GM23338 (cell line): ENCODE results near the gene OTP. TPM values are rescaled to one million over a fixed set of nuclear protein-coding genes. Genes with fewer than 3 reads are reported as not detected.

ENCODE experiments used
- ATAC-seq: fragments of 200-7000 bp; cut with Tn5 transposase; 3 replicates; pipeline ENCODE4 v1.9.1; 2020
- DNase-seq: peaks from one replicate; pipeline ENCODE4 v3.0.0-alpha.2; 2015; ENCODE audit warnings: low spot score
- H2AFZ ChIP-seq: fragments of 200-600 bp; sonication (generic); 2 replicates; pipeline ENCODE4 v1.8.0; 2016; ENCODE audit warnings: antibody characterized with exemption, mild to moderate bottlenecking, moderate library complexity
- H3F3A ChIP-seq: fragments of 200-600 bp; sonication (generic); replicated peaks from 2 replicates; pipeline ENCODE4 v1.8.0; 2017; ENCODE audit warnings: antibody characterized with exemption, mixed run types, low read depth
- H3K27ac ChIP-seq: fragments of 200-600 bp; sonication (generic); 2 replicates; pipeline ENCODE4 v1.6.1; 2016; ENCODE audit warnings: low read depth
- H3K27me3 ChIP-seq: fragments of 200-600 bp; sonication (generic); 2 replicates; pipeline ENCODE4 v1.8.0; 2016; ENCODE audit warnings: mild to moderate bottlenecking, mixed run types, moderate library complexity; ENCODE audit not compliant: insufficient read depth
- H3K36me3 ChIP-seq: fragments of 200-600 bp; sonication (generic); 2 replicates; pipeline ENCODE4 v1.8.0; 2016; ENCODE audit warnings: mild to moderate bottlenecking; ENCODE audit not compliant: insufficient read depth
- H3K4me1 ChIP-seq: fragments of 200-600 bp; sonication (generic); 2 replicates; pipeline ENCODE4 v1.8.0; 2016; ENCODE audit warnings: mild to moderate bottlenecking, moderate library complexity; ENCODE audit not compliant: insufficient read depth
- H3K4me2 ChIP-seq: fragments of 200-600 bp; sonication (generic); 2 replicates; pipeline ENCODE4 v1.7.1; 2017; ENCODE audit warnings: mixed run types
- H3K4me3 ChIP-seq: fragments of 200-600 bp; sonication (generic); 2 replicates; pipeline ENCODE4 v1.6.1; 2016; ENCODE audit warnings: mixed run types
- H3K79me2 ChIP-seq: fragments of 200-600 bp; sonication (generic); replicated peaks from 2 replicates; pipeline ENCODE4 v1.8.0; 2017; ENCODE audit warnings: mild to moderate bottlenecking; ENCODE audit not compliant: insufficient read depth
- H3K9me2 ChIP-seq: fragments of 200-600 bp; sonication (generic); 2 replicates; pipeline ENCODE4 v1.8.0; 2017; ENCODE audit not compliant: insufficient read depth
- H4K20me1 ChIP-seq: fragments of 200-600 bp; sonication (generic); replicated peaks from 2 replicates; pipeline ENCODE4 v1.8.0; 2017; ENCODE audit warnings: mild to moderate bottlenecking; ENCODE audit not compliant: insufficient read depth
- H3K27ac Mint-ChIP-seq: 2 replicates; pipeline ENCODE4 v1.8.0; 2020; ENCODE audit warnings: inconsistent platforms, mild to moderate bottlenecking, moderate library complexity, mixed read lengths
- H3K27me3 Mint-ChIP-seq: 3 replicates; pipeline ENCODE4 v1.8.0; 2022; ENCODE audit warnings: low read depth, mild to moderate bottlenecking, moderate library complexity, mixed read lengths, inconsistent platforms; ENCODE audit not compliant: insufficient read depth, poor library complexity
- H3K36me3 Mint-ChIP-seq: 3 replicates; pipeline ENCODE4 v1.8.0; 2021; ENCODE audit warnings: low read depth, mild to moderate bottlenecking, inconsistent platforms, moderate library complexity, mixed read lengths
- H3K4me1 Mint-ChIP-seq: 3 replicates; pipeline ENCODE4 v1.8.0; 2020; ENCODE audit warnings: mild to moderate bottlenecking, inconsistent platforms, mixed read lengths
- H3K4me3 Mint-ChIP-seq: 3 replicates; pipeline ENCODE4 v1.8.0; 2021; ENCODE audit warnings: moderate library complexity, mild to moderate bottlenecking, inconsistent platforms, mixed read lengths
- H3K9me3 Mint-ChIP-seq: 3 replicates; pipeline ENCODE4 v1.8.0; 2020; ENCODE audit warnings: moderate library complexity, mild to moderate bottlenecking, inconsistent platforms, mixed read lengths
- EZH2 ChIP-seq: fragments of 200-600 bp; sonication (generic); IDR thresholded peaks from one replicate; pipeline ENCODE4 v1.8.0; 2017; ENCODE audit warnings: antibody characterized with exemption, mild to moderate bottlenecking, low read depth; ENCODE audit not compliant: unreplicated experiment
- EZH2phosphoT487 ChIP-seq: fragments of 200-600 bp; sonication (generic); IDR thresholded peaks from one replicate; pipeline ENCODE4 v1.8.1; 2018; ENCODE audit warnings: antibody characterized with exemption; ENCODE audit not compliant: unreplicated experiment
- POLR2AphosphoS5 ChIP-seq: IDR thresholded peaks from 2 replicates; pipeline ENCODE4 v1.6.1; 2016; ENCODE audit warnings: antibody characterized with exemption, low read depth
- STAT1 ChIP-seq: IDR thresholded peaks from one replicate; pipeline ENCODE4 v1.6.1; 2016; ENCODE audit warnings: antibody characterized with exemption; ENCODE audit not compliant: unreplicated experiment
- polyA plus RNA-seq: library from polyadenylated mRNA; unstranded; fragments of >200 nt; fragmentation: Nextera tagmentation; extraction: Ambion mirVana; gene quantifications from 2 replicates; pipeline ENCODE4 v1.2.1, GENCODE V29; 2016
- total RNA-seq: library from RNA; depleted of rRNA; stranded (reverse); fragments of >200 nt; shearing (Covaris generic); gene quantifications from 2 replicates; pipeline ENCODE4 v1.2.3, GENCODE V29; 2014
- TF ChIP-seq, protein P1 (sequence below): fragments of 250-450 bp; sonication (Bioruptor Pico); IDR thresholded peaks from 2 replicates; pipeline ENCODE4 v1.5.0; 2020; ENCODE audit warnings: mild to moderate bottlenecking, moderate library complexity
- TF ChIP-seq, protein P2 (sequence below): IDR thresholded peaks from 2 replicates; pipeline ENCODE4 v1.6.1; 2016; ENCODE audit warnings: antibody characterized with exemption

Gene OTP
- total and polyA plus RNA-seq, 2 experiments from 2014 or later, result not detected

DNA sequence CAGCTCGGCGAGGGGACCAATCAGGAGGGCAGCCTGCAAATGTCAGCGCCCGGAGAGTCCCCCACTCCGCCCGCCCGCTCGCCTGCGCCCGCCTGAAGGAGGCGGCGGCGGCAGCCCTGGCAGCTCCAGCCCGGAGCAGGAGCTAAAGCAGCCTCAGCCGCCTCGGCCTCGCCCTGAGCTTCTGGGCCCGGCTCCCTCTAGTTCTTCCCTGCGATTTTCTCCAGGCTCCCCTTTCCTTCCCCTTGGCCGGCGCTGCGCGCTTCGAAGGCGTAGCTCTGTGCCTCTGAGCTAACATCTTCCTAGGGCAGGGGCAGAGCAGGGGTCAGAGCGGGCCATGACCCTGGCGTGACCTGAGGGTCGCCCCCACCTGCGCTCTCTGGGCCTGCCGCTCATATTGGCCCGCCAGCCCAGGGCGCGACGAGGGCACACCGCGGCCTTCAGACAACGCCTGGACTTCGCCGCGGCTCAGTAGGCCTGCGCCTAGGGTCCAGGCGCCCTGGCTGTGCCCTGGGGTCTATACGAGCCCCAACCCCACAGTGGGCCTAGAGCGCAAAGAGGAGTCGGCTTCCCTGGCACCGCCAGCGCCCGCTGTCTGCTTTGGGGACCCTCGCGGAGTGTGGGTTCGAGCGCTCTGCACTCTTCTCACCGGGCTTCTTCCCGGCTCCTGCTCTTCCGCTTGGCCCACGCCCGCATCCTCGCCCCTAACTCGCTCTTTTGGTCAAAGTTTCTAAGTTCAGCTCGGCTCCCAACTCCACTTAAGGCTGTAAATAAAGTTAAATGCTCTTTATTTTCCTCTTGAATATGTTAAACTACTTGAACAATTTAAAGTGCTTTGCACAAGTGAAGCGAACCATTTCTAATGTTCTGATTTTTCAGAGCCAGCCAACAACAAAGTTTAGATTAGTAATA, 504 bp upstream of the OTP start:
- TF ChIP-seq EZH2 (peak; percentile 45), STAT1 (no peak), EZH2phosphoT487 (peak; percentile 82)
- H2AFZ ChIP-seq, result no peak overlapping the region
- Mint-ChIP-seq H3K27ac (no peak overlapping the region), H3K4me3 (peak overlapping the region; percentile 66), H3K4me1 (peaks cover 50% of the 10 kb centered on the region), H3K9me3 (peaks cover 5% of the 10 kb centered on the region; the same call in 2 of the 3 replicates), H3K27me3 (peaks cover 98% of the 10 kb centered on the region), H3K36me3 (no peaks in the 10 kb centered on the region; the same call in 2 of the 3 replicates)
- peaks cover 25% of the 10 kb centered on the region for H3F3A ChIP-seq
- ATAC-seq (peak; percentile 81), DNase-seq (peak; percentile 96)
- H3K27ac ChIP-seq, result no peak overlapping the region
- no peaks in the 10 kb centered on the region for H3K9me2 ChIP-seq
- H4K20me1 ChIP-seq, result peaks cover 35% of the 10 kb centered on the region
- H3K4me2 ChIP-seq, result peak overlapping the region; percentile 77
- peak overlapping the region; percentile 46 for H3K4me3 ChIP-seq
- H3K4me1 ChIP-seq, result peaks cover 51% of the 10 kb centered on the region
- H3K36me3 ChIP-seq, result no peaks in the 10 kb centered on the region
- H3K79me2 ChIP-seq, result no peaks in the 10 kb centered on the region
- H3K27me3 ChIP-seq, result peaks cover 99% of the 10 kb centered on the region

DNA sequence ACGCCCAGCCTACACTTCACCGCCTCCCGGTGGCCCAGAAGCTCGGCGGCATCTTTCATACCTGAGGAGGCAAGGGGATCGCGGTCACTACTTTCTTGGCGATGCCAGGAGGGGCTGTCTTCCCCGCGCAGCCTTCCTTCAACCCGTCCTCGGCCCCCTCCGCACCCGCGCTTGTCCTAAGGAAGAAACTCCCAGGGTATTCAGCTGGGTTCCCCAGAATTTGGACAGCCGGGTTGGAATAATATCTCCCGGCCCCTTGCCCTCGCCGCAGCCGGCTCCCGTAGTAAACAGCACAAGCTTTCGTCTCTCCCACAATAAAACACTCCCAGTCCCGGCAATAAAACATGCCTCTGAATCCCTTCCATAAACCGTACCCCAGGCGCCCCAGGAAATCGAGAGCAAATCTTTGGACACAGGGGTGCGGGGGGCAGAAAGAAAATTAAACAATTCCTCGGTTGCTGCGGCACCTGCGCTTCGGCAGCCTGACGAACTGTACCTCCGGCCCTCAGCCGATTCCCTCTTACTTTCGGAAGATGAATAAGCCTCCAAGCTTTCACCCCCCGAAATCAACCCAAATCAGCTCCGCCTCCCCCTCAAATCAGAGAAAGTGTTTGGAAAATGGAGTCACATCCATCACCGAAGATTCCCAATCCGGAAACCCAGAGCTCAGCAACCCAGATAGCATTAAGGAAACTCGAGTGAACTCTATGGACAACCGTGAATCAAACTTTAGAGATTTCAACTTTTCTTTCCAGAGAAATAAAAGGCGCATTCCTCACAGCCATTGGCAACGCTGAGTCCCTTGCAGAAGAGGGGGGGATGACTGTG, 1.1 kb downstream of the OTP start:
- no peak overlapping the region for H2AFZ ChIP-seq
- H3K4me2 ChIP-seq, result peak overlapping the region; percentile 77
- peaks cover 35% of the 10 kb centered on the region for H3K4me1 ChIP-seq
- Mint-ChIP-seq H3K4me3 (peak overlapping the region; percentile 47), H3K4me1 (peaks cover 51% of the 10 kb centered on the region), H3K36me3 (no peaks in the 10 kb centered on the region; the same call in 2 of the 3 replicates), H3K27ac (no peak overlapping the region), H3K27me3 (peaks cover 98% of the 10 kb centered on the region), H3K9me3 (peaks cover 8% of the 10 kb centered on the region; the same call in 2 of the 3 replicates)
- H4K20me1 ChIP-seq, result peaks cover 40% of the 10 kb centered on the region
- H3K9me2 ChIP-seq, result no peaks in the 10 kb centered on the region
- TF ChIP-seq POLR2AphosphoS5 (no peak), STAT1 (no peak), EZH2phosphoT487 (peak; percentile 92), EZH2 (peak; percentile 99)
- TF ChIP-seq, protein P1, sequence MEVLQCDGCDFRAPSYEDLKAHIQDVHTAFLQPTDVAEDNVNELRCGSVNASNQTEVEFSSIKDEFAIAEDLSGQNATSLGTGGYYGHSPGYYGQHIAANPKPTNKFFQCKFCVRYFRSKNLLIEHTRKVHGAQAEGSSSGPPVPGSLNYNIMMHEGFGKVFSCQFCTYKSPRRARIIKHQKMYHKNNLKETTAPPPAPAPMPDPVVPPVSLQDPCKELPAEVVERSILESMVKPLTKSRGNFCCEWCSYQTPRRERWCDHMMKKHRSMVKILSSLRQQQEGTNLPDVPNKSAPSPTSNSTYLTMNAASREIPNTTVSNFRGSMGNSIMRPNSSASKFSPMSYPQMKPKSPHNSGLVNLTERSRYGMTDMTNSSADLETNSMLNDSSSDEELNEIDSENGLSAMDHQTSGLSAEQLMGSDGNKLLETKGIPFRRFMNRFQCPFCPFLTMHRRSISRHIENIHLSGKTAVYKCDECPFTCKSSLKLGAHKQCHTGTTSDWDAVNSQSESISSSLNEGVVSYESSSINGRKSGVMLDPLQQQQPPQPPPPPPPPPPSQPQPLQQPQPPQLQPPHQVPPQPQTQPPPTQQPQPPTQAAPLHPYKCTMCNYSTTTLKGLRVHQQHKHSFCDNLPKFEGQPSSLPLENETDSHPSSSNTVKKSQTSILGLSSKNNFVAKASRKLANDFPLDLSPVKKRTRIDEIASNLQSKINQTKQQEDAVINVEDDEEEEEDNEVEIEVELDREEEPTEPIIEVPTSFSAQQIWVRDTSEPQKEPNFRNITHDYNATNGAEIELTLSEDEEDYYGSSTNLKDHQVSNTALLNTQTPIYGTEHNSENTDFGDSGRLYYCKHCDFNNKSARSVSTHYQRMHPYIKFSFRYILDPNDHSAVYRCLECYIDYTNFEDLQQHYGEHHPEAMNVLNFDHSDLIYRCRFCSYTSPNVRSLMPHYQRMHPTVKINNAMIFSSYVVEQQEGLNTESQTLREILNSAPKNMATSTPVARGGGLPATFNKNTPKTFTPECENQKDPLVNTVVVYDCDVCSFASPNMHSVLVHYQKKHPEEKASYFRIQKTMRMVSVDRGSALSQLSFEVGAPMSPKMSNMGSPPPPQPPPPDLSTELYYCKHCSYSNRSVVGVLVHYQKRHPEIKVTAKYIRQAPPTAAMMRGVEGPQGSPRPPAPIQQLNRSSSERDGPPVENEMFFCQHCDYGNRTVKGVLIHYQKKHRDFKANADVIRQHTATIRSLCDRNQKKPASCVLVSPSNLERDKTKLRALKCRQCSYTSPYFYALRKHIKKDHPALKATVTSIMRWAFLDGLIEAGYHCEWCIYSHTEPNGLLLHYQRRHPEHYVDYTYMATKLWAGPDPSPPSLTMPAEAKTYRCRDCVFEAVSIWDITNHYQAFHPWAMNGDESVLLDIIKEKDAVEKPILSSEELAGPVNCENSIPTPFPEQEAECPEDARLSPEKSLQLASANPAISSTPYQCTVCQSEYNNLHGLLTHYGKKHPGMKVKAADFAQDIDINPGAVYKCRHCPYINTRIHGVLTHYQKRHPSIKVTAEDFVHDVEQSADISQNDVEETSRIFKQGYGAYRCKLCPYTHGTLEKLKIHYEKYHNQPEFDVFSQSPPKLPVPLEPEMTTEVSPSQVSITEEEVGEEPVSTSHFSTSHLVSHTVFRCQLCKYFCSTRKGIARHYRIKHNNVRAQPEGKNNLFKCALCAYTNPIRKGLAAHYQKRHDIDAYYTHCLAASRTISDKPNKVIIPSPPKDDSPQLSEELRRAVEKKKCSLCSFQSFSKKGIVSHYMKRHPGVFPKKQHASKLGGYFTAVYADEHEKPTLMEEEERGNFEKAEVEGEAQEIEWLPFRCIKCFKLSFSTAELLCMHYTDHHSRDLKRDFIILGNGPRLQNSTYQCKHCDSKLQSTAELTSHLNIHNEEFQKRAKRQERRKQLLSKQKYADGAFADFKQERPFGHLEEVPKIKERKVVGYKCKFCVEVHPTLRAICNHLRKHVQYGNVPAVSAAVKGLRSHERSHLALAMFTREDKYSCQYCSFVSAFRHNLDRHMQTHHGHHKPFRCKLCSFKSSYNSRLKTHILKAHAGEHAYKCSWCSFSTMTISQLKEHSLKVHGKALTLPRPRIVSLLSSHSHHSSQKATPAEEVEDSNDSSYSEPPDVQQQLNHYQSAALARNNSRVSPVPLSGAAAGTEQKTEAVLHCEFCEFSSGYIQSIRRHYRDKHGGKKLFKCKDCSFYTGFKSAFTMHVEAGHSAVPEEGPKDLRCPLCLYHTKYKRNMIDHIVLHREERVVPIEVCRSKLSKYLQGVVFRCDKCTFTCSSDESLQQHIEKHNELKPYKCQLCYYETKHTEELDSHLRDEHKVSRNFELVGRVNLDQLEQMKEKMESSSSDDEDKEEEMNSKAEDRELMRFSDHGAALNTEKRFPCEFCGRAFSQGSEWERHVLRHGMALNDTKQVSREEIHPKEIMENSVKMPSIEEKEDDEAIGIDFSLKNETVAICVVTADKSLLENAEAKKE (CRISPR knock-in tag), result no peak
- TF ChIP-seq, protein P2, sequence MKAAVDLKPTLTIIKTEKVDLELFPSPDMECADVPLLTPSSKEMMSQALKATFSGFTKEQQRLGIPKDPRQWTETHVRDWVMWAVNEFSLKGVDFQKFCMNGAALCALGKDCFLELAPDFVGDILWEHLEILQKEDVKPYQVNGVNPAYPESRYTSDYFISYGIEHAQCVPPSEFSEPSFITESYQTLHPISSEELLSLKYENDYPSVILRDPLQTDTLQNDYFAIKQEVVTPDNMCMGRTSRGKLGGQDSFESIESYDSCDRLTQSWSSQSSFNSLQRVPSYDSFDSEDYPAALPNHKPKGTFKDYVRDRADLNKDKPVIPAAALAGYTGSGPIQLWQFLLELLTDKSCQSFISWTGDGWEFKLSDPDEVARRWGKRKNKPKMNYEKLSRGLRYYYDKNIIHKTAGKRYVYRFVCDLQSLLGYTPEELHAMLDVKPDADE, result no peak
- peak overlapping the region; percentile 46 for H3K4me3 ChIP-seq
- H3K27ac ChIP-seq, result no peak overlapping the region
- DNase-seq, result peak; percentile 51
- H3K79me2 ChIP-seq, result no peaks in the 10 kb centered on the region
- H3K27me3 ChIP-seq, result peaks cover 99% of the 10 kb centered on the region
- no peak for ATAC-seq
- peaks cover 29% of the 10 kb centered on the region for H3F3A ChIP-seq
- no peaks in the 10 kb centered on the region for H3K36me3 ChIP-seq
